HEK293T (cell line): Measurements from ENCODE around the gene CDH26.

ENCODE experiments used
- ARNT ChIP-seq: fragments of 450-650 bp; IDR thresholded peaks from 2 replicates; pipeline ENCODE4 v1.6.1; 2017; ENCODE audit warnings: mild to moderate bottlenecking
- BHLHE40 ChIP-seq: fragments of 450-650 bp; IDR thresholded peaks from 2 replicates; pipeline ENCODE4 v1.6.1; 2016; ENCODE audit warnings: mild to moderate bottlenecking, moderate library complexity, borderline replicate concordance
- CTBP1 ChIP-seq: fragments of 450-650 bp; IDR thresholded peaks from 2 replicates; pipeline ENCODE4 v1.6.1; 2016; ENCODE audit warnings: borderline replicate concordance
- ELF4 ChIP-seq: fragments of 450-650 bp; IDR thresholded peaks from 2 replicates; pipeline ENCODE4 v1.6.1; 2017; ENCODE audit warnings: antibody characterized with exemption
- FOXK2 ChIP-seq: fragments of 450-650 bp; IDR thresholded peaks from 2 replicates; pipeline ENCODE4 v1.6.1; 2016; ENCODE audit warnings: mild to moderate bottlenecking
- FOXM1 ChIP-seq: fragments of 450-650 bp; IDR thresholded peaks from 2 replicates; pipeline ENCODE4 v1.6.1; 2017; ENCODE audit warnings: mild to moderate bottlenecking, borderline replicate concordance
- SUZ12 ChIP-seq: fragments of 450-650 bp; IDR thresholded peaks from 2 replicates; pipeline ENCODE4 v1.6.1; 2016; ENCODE audit warnings: mild to moderate bottlenecking
- TARDBP ChIP-seq: fragments of 450-650 bp; IDR thresholded peaks from 2 replicates; pipeline ENCODE4 v1.6.1; 2016
- ZNF384 ChIP-seq: fragments of 450-650 bp; IDR thresholded peaks from 2 replicates; pipeline ENCODE4 v1.6.1; 2016
- TF ChIP-seq, protein P1 (sequence below): fragments of 450-650 bp; IDR thresholded peaks from 2 replicates; pipeline ENCODE4 v1.6.1; 2016

DNA sequence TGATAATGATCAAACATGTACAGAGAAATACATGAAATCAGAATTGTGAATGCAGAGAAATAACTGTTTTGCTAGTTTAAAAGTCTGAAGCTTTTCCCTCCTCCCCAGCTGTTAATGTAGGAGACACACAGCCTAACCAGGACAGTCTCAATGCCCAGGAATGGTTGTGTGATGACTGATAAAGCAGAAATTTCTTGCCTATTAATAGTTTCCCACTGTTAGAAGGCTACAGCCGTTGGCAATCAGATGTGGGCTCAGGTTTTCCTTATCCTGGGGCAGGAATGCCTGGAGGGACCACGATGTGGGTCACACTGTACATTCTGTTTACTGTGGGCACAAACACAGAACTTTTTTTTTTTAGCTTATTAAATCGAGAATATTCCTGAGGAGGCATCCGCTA lies 20.0 kb upstream of the CDH26 start:
- no peak for TF ChIP-seq FOXK2
- TF ChIP-seq FOXM1, result no peak
- no peak for TF ChIP-seq ELF4
- TF ChIP-seq ARNT, result no peak
- TF ChIP-seq SUZ12, result no peak
- TF ChIP-seq CTBP1, result no peak
- no peak for TF ChIP-seq BHLHE40
- TF ChIP-seq ZNF384, result no peak
- TF ChIP-seq, protein P1, sequence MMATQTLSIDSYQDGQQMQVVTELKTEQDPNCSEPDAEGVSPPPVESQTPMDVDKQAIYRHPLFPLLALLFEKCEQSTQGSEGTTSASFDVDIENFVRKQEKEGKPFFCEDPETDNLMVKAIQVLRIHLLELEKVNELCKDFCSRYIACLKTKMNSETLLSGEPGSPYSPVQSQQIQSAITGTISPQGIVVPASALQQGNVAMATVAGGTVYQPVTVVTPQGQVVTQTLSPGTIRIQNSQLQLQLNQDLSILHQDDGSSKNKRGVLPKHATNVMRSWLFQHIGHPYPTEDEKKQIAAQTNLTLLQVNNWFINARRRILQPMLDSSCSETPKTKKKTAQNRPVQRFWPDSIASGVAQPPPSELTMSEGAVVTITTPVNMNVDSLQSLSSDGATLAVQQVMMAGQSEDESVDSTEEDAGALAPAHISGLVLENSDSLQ, result no peak
- no peak for TF ChIP-seq TARDBP
